ENCODE results near the gene E2F1. TPM values are rescaled to one million over a fixed set of nuclear protein-coding genes. Genes with fewer than 3 reads are reported as not detected.

E2F1 gene
- total and polyA plus RNA-seq, 2 experiments from 2014 or later = 12.1 to 42.6 TPM

GRCh38 chr20:33719989-33720709 lies 34.0 kb upstream of the E2F1 start, which contains the start of gene PXMP4 (continued):
- TF ChIP-seq ETS1 (IDR thresholded peaks at IDR 0.05) (no peak), NANOG (IDR thresholded peaks at IDR 0.05; ENCODE audit: borderline replicate concordance) (no peak), ZNF114 (CRISPR knock-in tag; IDR thresholded peaks at IDR 0.05) (peak; percentile 70; the same call in 1 of the 2 replicates)
- TF ChIP-seq, protein P1, sequence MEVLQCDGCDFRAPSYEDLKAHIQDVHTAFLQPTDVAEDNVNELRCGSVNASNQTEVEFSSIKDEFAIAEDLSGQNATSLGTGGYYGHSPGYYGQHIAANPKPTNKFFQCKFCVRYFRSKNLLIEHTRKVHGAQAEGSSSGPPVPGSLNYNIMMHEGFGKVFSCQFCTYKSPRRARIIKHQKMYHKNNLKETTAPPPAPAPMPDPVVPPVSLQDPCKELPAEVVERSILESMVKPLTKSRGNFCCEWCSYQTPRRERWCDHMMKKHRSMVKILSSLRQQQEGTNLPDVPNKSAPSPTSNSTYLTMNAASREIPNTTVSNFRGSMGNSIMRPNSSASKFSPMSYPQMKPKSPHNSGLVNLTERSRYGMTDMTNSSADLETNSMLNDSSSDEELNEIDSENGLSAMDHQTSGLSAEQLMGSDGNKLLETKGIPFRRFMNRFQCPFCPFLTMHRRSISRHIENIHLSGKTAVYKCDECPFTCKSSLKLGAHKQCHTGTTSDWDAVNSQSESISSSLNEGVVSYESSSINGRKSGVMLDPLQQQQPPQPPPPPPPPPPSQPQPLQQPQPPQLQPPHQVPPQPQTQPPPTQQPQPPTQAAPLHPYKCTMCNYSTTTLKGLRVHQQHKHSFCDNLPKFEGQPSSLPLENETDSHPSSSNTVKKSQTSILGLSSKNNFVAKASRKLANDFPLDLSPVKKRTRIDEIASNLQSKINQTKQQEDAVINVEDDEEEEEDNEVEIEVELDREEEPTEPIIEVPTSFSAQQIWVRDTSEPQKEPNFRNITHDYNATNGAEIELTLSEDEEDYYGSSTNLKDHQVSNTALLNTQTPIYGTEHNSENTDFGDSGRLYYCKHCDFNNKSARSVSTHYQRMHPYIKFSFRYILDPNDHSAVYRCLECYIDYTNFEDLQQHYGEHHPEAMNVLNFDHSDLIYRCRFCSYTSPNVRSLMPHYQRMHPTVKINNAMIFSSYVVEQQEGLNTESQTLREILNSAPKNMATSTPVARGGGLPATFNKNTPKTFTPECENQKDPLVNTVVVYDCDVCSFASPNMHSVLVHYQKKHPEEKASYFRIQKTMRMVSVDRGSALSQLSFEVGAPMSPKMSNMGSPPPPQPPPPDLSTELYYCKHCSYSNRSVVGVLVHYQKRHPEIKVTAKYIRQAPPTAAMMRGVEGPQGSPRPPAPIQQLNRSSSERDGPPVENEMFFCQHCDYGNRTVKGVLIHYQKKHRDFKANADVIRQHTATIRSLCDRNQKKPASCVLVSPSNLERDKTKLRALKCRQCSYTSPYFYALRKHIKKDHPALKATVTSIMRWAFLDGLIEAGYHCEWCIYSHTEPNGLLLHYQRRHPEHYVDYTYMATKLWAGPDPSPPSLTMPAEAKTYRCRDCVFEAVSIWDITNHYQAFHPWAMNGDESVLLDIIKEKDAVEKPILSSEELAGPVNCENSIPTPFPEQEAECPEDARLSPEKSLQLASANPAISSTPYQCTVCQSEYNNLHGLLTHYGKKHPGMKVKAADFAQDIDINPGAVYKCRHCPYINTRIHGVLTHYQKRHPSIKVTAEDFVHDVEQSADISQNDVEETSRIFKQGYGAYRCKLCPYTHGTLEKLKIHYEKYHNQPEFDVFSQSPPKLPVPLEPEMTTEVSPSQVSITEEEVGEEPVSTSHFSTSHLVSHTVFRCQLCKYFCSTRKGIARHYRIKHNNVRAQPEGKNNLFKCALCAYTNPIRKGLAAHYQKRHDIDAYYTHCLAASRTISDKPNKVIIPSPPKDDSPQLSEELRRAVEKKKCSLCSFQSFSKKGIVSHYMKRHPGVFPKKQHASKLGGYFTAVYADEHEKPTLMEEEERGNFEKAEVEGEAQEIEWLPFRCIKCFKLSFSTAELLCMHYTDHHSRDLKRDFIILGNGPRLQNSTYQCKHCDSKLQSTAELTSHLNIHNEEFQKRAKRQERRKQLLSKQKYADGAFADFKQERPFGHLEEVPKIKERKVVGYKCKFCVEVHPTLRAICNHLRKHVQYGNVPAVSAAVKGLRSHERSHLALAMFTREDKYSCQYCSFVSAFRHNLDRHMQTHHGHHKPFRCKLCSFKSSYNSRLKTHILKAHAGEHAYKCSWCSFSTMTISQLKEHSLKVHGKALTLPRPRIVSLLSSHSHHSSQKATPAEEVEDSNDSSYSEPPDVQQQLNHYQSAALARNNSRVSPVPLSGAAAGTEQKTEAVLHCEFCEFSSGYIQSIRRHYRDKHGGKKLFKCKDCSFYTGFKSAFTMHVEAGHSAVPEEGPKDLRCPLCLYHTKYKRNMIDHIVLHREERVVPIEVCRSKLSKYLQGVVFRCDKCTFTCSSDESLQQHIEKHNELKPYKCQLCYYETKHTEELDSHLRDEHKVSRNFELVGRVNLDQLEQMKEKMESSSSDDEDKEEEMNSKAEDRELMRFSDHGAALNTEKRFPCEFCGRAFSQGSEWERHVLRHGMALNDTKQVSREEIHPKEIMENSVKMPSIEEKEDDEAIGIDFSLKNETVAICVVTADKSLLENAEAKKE (CRISPR knock-in tag; IDR thresholded peaks at IDR 0.05) = no peak

- Mint-ChIP-seq H3K4me3 (peak overlapping the region; percentile 75), H3K36me3 (ENCODE audit: low read depth) (no peaks in the 10 kb centered on the region), H3K27me3 (ENCODE audit: insufficient read depth, low read depth, poor library complexity) (peaks cover 11% of the 10 kb centered on the region), H3K4me1 (no peaks in the 10 kb centered on the region; the same call in 2 of the 3 replicates), H3K9me3 (peaks cover 6% of the 10 kb centered on the region; the same call in 2 of the 3 replicates), H3K27ac (no peak overlapping the region)
- Histone ChIP-seq H3K79me2 (replicated peaks; ENCODE audit: insufficient read depth) (no peaks in the 10 kb centered on the region), H3K36me3 (ENCODE audit: insufficient read depth) (no peaks in the 10 kb centered on the region), H3K27me3 (ENCODE audit: insufficient read depth) (no peaks in the 10 kb centered on the region), H3K9me2 (ENCODE audit: insufficient read depth) (no peaks in the 10 kb centered on the region), H3K27ac (ENCODE audit: low read depth) (no peak overlapping the region), H3F3A (replicated peaks; ENCODE audit: low read depth) (no peaks in the 10 kb centered on the region), H3K4me2 (peak overlapping the region; percentile 60), H3K4me1 (ENCODE audit: insufficient read depth) (no peaks in the 10 kb centered on the region), H2AFZ (peak overlapping the region; percentile 40), H3K4me3 (peak overlapping the region; percentile 54), H4K20me1 (replicated peaks; ENCODE audit: insufficient read depth) (no peaks in the 10 kb centered on the region)
- DNase-seq (ENCODE audit: low spot score) = no peak
- ATAC-seq = no peak; the same call in 2 of the 3 replicates
- TF ChIP-seq, protein P1 (CRISPR knock-in tag; IDR thresholded peaks at IDR 0.05) = no peak
These were observed 33.2 kb upstream of the E2F1 start for GRCh38 chr20:33719277-33719988.
